Mesenchymal stem cell (in vitro differentiated cells and primary cell): ENCODE measurements around the gene SEPTIN5.
A peak's percentile ranks its signal among the peaks of the same experiment; 100 is the strongest.

Experiments used
- DNase-seq: peaks from one replicate; pipeline ENCODE4 v3.0.0-alpha.2; 2013
- H2AFZ ChIP-seq: one replicate; pipeline ENCODE4 v1.6.1; 2013; ENCODE audit warnings: low read depth, mild to moderate bottlenecking, control low read depth, inconsistent platforms, low read length, moderate library complexity
- H2AK5ac ChIP-seq: 2 replicates; pipeline ENCODE4 v1.6.1; 2013; ENCODE audit warnings: low read length, moderate library complexity, mild to moderate bottlenecking, inconsistent platforms; ENCODE audit not compliant: severe bottlenecking
- H2BK120ac ChIP-seq: one replicate; pipeline ENCODE4 v1.6.1; 2013; ENCODE audit warnings: low read depth, mild to moderate bottlenecking, inconsistent platforms, low read length, moderate library complexity
- H2BK12ac ChIP-seq, 2 experiments: one replicate each; pipeline ENCODE4 v1.6.1; 2013; ENCODE audit warnings: inconsistent platforms in 2 of 2, low read length in 2 of 2, mild to moderate bottlenecking in 2 of 2, moderate library complexity in 2 of 2, control low read depth in 1 of 2
- H2BK15ac ChIP-seq: one replicate; pipeline ENCODE4 v1.6.1; 2013; ENCODE audit warnings: mild to moderate bottlenecking, low read depth, inconsistent platforms; ENCODE audit not compliant: poor library complexity, severe bottlenecking
- H2BK5ac ChIP-seq: 2 replicates; pipeline ENCODE4 v1.6.1; 2013; ENCODE audit warnings: low read depth, mild to moderate bottlenecking, low read length, control low read depth, inconsistent platforms; ENCODE audit not compliant: poor library complexity, severe bottlenecking
- H3K14ac ChIP-seq, 2 experiments: one replicate each; pipeline ENCODE4 v1.6.1; 2013; ENCODE audit warnings: inconsistent platforms in 2 of 2, low read length in 2 of 2, control low read depth in 1 of 2, mild to moderate bottlenecking in 1 of 2, moderate library complexity in 1 of 2
- H3K18ac ChIP-seq, 2 experiments: one replicate each; pipeline ENCODE4 v1.6.1; 2013; ENCODE audit warnings: inconsistent platforms in 2 of 2, low read length in 2 of 2, control low read depth in 1 of 2, low read depth in 1 of 2, mild to moderate bottlenecking in 1 of 2
- H3K23ac ChIP-seq, 2 experiments: one replicate each; pipeline ENCODE4 v1.6.1; 2013; ENCODE audit warnings: inconsistent platforms in 2 of 2, low read length in 2 of 2, mild to moderate bottlenecking in 2 of 2, moderate library complexity in 2 of 2, control low read depth in 1 of 2
- H3K27ac ChIP-seq: 2 replicates; pipeline ENCODE4 v1.5.1; 2013; ENCODE audit warnings: mild to moderate bottlenecking, moderate library complexity, low read length, control low read depth, inconsistent platforms; ENCODE audit not compliant: poor library complexity, severe bottlenecking
- H3K27me3 ChIP-seq, 2 experiments: 2 replicates each; pipeline versions ENCODE4 v1.6.1 to v1.7.0; 2013; ENCODE audit warnings: low read length in 2 of 2, mild to moderate bottlenecking in 2 of 2, moderate library complexity in 2 of 2, control low read depth in 1 of 2, inconsistent platforms in 1 of 2; ENCODE audit not compliant: control insufficient read depth in 1 of 2, insufficient read depth in 1 of 2
- H3K36me3 ChIP-seq, 2 experiments: 2 replicates each; pipeline versions ENCODE4 v1.6.1 to v1.7.0; 2013; ENCODE audit warnings: low read length in 2 of 2, control low read depth in 1 of 2, inconsistent platforms in 1 of 2, low read depth in 1 of 2, mild to moderate bottlenecking in 1 of 2; ENCODE audit not compliant: insufficient read depth in 2 of 2, control insufficient read depth in 1 of 2
- H3K4ac ChIP-seq, 2 experiments: one replicate each; pipeline ENCODE4 v1.6.1; 2013; ENCODE audit warnings: inconsistent platforms in 2 of 2, low read length in 2 of 2, mild to moderate bottlenecking in 2 of 2, moderate library complexity in 2 of 2, control low read depth in 1 of 2, low read depth in 1 of 2
- H3K4me1 ChIP-seq: 2 replicates; pipeline ENCODE4 v1.6.1; 2013; ENCODE audit warnings: low read depth, low read length, control low read depth; ENCODE audit not compliant: control insufficient read depth, insufficient read depth
- H3K4me2 ChIP-seq: 2 replicates; pipeline ENCODE4 v1.6.1; 2013; ENCODE audit warnings: low read length, mild to moderate bottlenecking, inconsistent platforms; ENCODE audit not compliant: poor library complexity, severe bottlenecking
- H3K4me3 ChIP-seq, 2 experiments: 2 replicates each; pipeline versions ENCODE4 v1.5.1 to v1.7.0; 2013; ENCODE audit warnings: low read length in 2 of 2, mild to moderate bottlenecking in 2 of 2, control low read depth in 1 of 2, low read depth in 1 of 2; ENCODE audit not compliant: insufficient read depth in 1 of 2
- H3K79me1 ChIP-seq: replicated peaks from 2 replicates; pipeline ENCODE4 v1.6.1; 2013; ENCODE audit warnings: mild to moderate bottlenecking, control low read depth, low read length, inconsistent platforms; ENCODE audit not compliant: poor library complexity, severe bottlenecking
- H3K9ac ChIP-seq: 2 replicates; pipeline ENCODE4 v1.7.0; 2013; ENCODE audit warnings: mild to moderate bottlenecking, low read length, moderate library complexity
- H3K9me3 ChIP-seq: 2 replicates; pipeline ENCODE4 v1.7.0; 2013; ENCODE audit warnings: mild to moderate bottlenecking, low read length; ENCODE audit not compliant: control insufficient read depth
- H4K8ac ChIP-seq: one replicate; pipeline ENCODE4 v1.6.1; 2013; ENCODE audit warnings: inconsistent platforms, mild to moderate bottlenecking, low read length, moderate library complexity
- H4K91ac ChIP-seq: one replicate; pipeline ENCODE4 v1.6.1; 2013; ENCODE audit warnings: mild to moderate bottlenecking, low read length, inconsistent platforms
- WGBS: methylation state at CpG from one replicate; pipeline ENCODE4 v1.1.7; 2013; ENCODE audit warnings: mixed read lengths; 5-methylcytosine and 5-hydroxymethylcytosine counted together

The SEPTIN5 gene

DNA sequence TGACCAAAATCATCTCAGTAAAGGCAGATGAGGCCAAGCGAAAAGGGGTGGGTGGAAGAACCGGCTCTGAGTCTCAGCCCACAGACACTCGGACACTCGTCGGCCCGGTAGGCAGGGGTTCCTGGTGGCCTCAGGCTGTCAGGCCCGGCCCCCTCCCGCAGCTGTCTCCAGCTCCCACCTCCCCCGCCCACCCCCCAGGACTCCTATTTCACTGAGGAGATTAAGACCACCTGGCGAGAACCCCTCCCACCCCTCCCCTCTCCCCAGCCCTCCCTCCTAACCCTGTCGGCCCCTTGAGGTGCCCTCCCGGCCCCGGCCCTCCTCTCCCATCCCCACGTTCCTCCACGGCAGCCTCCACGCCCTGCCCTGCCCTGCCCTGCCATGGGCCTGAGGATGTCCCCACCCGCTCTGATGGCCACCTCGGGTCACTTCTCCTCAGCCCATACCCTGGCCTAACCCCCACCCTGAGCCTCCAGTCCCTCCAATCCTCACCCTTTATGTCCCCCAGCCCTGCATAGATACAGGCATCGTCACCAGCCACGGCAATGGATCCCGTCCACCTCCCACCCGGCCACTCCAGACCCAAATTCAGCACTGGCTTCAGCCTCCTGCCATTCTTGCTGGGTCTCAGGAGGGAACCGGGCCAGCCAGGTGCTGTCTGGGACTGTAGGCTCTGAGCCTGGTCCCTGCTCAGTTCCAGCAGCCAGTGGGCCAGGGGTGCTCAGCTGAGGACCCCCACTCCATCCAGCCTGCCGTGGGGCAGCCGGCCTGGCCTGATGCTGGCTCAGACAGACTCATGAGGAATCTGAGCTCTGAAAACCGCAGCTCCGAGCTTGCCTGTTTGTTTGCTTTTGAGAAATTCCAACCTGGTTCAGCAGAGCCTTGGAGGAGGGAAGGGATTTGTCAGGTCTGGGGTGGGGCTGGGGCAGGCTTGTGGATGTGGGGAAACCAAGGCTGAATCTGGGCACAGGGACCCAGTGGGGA lies 36.5 kb downstream of the SEPTIN5 start:
- Histone ChIP-seq H3K9ac (no peak overlapping the region), H3K27ac (no peak overlapping the region), H3K4me2 (no peak overlapping the region), H3K18ac (no peak overlapping the region), H3K9me3 (no peaks in the 10 kb centered on the region), H4K91ac (no peak overlapping the region), H2BK12ac (peak overlapping the region in 1 of 2 experiments; percentile 17), H2AK5ac (no peak overlapping the region), H2BK5ac (no peak overlapping the region), H2BK15ac (no peak overlapping the region), H2AFZ (no peak overlapping the region), H3K27me3 (peaks cover 48 to 69% of the 10 kb centered on the region in 2 experiments), H2BK120ac (no peak overlapping the region), H3K14ac (no peak overlapping the region), H3K4me3 (no peak overlapping the region), H3K36me3 (no peaks in the 10 kb centered on the region), H3K4ac (no peak overlapping the region), H4K8ac (no peak overlapping the region), H3K79me1 (no peaks in the 10 kb centered on the region), H3K4me1 (peaks cover 18% of the 10 kb centered on the region), H3K23ac (no peak overlapping the region)
- DNase-seq: peak; percentile 49
- 62% methylated on average over 27 of the region's 27 CpGs for WGBS

DNA sequence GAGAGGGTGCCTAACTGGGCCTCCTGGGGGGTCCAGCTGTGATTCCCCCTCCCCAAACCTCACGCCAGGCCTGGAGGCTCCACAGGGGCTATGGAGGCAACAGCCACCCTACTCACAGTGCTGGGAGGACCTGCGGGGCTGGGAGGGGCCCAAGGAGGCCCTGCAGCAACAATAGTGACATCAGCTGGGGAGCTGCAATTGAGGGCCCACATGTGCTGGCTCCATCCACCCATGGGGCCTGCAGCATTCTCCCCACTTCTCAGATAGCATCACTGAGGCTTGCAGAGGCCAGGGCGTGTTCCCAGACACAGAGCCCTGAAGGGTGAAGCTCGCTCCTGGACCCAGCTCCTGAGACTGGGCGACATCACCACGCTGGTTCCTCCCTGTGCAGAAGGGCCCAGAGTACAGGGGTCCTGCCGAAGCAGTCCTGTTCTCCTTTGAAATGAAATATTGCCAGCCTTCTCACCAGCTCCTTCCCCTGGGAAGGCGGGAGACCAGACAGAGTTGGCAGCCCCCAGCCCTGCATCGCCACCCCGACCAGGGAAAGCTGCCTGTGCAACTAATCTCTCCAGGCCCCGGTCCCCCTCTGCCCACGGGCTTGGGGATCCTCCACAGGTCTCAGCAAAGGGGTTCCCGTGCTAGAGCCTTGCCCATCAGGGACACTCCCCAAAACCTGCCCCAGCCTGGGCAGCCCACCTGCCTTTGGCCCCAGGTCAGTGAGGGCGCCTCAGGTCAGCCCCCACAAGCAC lies 37.4 kb downstream of the SEPTIN5 start:
- no peak overlapping the region for H4K91ac ChIP-seq
- no peak overlapping the region for H3K18ac ChIP-seq
- no peak overlapping the region for H2AFZ ChIP-seq
- 89% methylated on average over 14 of the region's 14 CpGs for WGBS
- H3K4me3 ChIP-seq: no peak overlapping the region
- H3K9me3 ChIP-seq: no peaks in the 10 kb centered on the region
- H3K23ac ChIP-seq: no peak overlapping the region
- no peak overlapping the region for H2BK12ac ChIP-seq
- H2BK120ac ChIP-seq: no peak overlapping the region
- H4K8ac ChIP-seq: no peak overlapping the region
- H2BK5ac ChIP-seq: no peak overlapping the region
- DNase-seq: no peak
- H3K27me3 ChIP-seq: peaks cover 56 to 78% of the 10 kb centered on the region in 2 experiments
- peaks cover 17% of the 10 kb centered on the region for H3K4me1 ChIP-seq
- H3K14ac ChIP-seq: no peak overlapping the region
- H3K36me3 ChIP-seq: no peaks in the 10 kb centered on the region
- H3K27ac ChIP-seq: no peak overlapping the region
- no peak overlapping the region for H2BK15ac ChIP-seq
- no peak overlapping the region for H2AK5ac ChIP-seq
- no peaks in the 10 kb centered on the region for H3K79me1 ChIP-seq
- H3K4me2 ChIP-seq: no peak overlapping the region
- no peak overlapping the region for H3K9ac ChIP-seq
- no peak overlapping the region for H3K4ac ChIP-seq

DNA sequence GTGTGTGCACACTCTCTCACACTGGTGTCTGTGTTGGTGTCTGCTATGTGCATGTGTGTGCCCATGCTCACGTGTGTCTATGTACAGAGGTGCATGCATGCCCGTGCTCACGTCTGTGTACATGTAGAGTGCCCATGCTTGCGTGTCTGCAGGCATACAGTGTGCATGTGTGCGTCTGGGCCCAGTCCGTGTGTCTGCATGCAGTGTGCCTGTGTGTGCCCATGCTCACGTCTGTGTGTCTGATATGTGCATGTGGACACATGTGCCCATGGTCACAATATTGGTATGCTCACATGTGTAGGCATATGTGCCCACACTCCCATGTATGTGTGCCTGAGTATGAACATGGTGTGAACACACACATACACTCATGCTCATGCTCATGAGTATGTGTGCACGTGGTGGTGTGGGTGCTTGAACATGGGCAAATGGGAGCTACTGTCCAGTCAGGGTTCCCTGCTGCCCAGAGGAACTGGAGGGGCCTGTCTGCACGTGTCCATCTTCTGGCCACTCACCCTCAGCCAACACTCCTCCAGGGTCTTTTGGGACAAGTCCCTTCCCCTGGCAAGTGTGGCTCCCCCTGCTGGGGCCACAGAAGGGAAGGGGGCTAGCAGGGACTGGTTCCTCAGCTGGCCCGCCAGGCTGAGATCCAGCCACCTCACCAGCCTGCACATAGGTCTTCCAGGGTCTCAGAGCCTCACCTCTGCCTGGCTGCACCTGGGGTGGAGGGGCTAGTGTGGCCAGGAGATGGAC lies 39.0 kb downstream of the SEPTIN5 start:
- Histone ChIP-seq H2AFZ (no peak overlapping the region), H3K4me3 (no peak overlapping the region), H3K14ac (no peak overlapping the region), H3K23ac (no peak overlapping the region), H3K18ac (no peak overlapping the region), H2BK120ac (no peak overlapping the region), H2BK12ac (no peak overlapping the region), H3K27me3 (peaks cover 70 to 92% of the 10 kb centered on the region in 2 experiments), H2BK5ac (no peak overlapping the region), H4K8ac (no peak overlapping the region), H3K36me3 (peaks cover 0 to 5% of the 10 kb centered on the region in 2 experiments), H3K27ac (no peak overlapping the region), H2AK5ac (no peak overlapping the region), H3K4ac (no peak overlapping the region), H3K4me1 (peaks cover 24% of the 10 kb centered on the region), H3K4me2 (no peak overlapping the region), H3K9ac (no peak overlapping the region), H3K79me1 (no peaks in the 10 kb centered on the region), H4K91ac (no peak overlapping the region), H2BK15ac (no peak overlapping the region), H3K9me3 (no peaks in the 10 kb centered on the region)
- no peak for DNase-seq
- 87% methylated on average over 8 of the region's 10 CpGs for WGBS
